ENCODE results near the gene ADD1.
"Not testable (repeated sequence)": the region's sequence is repeated elsewhere in the genome, so short reads cannot be mapped to it uniquely, and the experiment has no call there.

ADD1 gene

DNA sequence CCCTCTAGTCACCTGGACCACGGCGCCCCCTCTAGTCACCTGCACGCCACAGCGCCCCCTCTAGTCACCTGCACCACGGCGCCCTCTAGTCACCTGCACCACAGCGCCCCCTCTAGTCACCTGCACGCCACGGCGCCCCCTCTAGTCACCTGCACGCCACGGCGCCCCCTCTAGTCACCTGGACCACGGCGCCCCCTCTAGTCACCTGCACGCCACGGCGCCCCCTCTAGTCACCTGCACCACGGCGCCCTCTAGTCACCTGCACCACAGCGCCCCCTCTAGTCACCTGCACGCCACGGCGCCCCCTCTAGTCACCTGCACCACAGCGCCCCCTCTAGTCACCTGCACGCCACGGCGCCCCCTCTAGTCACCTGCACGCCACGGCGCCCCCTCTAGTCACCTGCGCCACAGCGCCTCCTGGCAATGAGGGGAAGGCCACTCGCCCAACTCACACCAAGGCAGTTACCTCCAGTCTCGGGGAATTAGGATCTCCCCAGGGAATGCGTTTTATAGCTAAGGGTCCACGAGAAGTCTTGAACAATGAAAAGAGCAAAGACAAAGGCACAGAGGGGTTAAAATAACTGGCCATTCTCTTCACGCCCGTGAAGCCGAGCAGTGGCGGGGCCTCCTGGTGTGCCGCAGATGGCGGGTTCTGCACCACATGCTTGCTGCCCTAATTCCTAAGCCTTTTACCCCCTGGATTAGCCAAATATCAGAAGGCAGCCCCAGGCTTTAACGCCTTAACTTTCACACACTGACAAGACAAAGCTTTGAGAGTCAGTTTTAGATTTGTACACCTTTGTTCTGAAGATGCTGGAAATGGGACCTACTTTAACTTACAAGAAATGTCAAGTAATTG is 111.8 kb downstream of the ADD1 start:
- not testable (repeated sequence) for H3K27me3 ChIP-seq (ENCODE audit: control insufficient read depth in 1 of 2, insufficient read depth in 2 of 2, low read length in 2 of 2); H3K4me1 ChIP-seq (ENCODE audit: insufficient read depth, low read length); H3K9me3 ChIP-seq (ENCODE audit: low read length); H3K9ac ChIP-seq (ENCODE audit: low read length); H3K27ac ChIP-seq (ENCODE audit: low read depth, low read length); H3K4me3 ChIP-seq (ENCODE audit: low read depth in 1 of 2, low read length in 2 of 2)
- H3K36me3 ChIP-seq (ENCODE audit: insufficient read depth, low read length) = peaks cover 57% of the 10 kb centered on the region

DNA sequence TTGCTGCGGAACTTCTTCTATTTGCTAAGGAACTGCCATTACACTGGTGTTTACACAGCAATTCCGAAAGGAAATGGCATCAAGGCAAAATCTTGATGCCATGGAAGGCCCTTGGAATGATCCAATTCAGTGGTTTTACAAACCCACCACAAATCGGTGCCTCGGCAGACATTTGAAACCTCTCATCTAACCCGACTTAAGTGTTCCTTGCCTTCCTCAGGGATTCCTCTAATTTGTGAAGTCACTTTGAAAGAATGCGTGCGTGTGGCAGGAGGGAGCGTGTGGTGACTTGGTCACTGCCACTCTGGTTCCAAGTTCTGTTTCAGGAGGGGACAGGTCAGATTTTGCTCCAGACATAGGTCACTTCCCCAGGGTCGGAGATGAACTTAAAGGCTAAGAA is 114.8 kb downstream of the ADD1 start:
- Histone ChIP-seq H3K4me3 (ENCODE audit: low read depth in 1 of 2, low read length in 2 of 2) (no peak overlapping the region), H3K27ac (ENCODE audit: low read depth, low read length) (no peak overlapping the region), H3K27me3 (ENCODE audit: control insufficient read depth in 1 of 2, insufficient read depth in 2 of 2, low read length in 2 of 2) (no peaks in the 10 kb centered on the region), H3K4me1 (ENCODE audit: insufficient read depth, low read length) (peaks cover 14% of the 10 kb centered on the region), H3K9me3 (ENCODE audit: low read length) (no peaks in the 10 kb centered on the region), H3K9ac (ENCODE audit: low read length) (no peak overlapping the region), H3K36me3 (ENCODE audit: insufficient read depth, low read length) (peaks cover 33% of the 10 kb centered on the region)

DNA sequence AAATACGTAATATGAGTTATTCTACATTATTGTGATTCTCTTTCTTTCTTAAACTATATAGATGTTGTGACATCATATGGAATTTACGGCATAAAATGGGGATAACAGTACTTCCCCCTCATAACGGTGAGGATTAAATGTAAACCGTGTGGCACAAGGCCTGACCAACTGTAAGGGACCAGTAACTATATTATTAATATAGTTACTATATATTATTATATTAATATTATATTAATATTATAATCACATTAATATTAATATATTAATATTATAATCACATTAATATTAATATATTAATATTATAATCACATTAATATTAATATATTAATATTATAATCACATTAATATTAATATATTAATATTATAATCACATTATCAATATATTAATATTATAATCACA is 116.8 kb downstream of the ADD1 start:
- H3K4me3 ChIP-seq (ENCODE audit: low read depth in 1 of 2, low read length in 2 of 2) = not testable (repeated sequence)

DNA sequence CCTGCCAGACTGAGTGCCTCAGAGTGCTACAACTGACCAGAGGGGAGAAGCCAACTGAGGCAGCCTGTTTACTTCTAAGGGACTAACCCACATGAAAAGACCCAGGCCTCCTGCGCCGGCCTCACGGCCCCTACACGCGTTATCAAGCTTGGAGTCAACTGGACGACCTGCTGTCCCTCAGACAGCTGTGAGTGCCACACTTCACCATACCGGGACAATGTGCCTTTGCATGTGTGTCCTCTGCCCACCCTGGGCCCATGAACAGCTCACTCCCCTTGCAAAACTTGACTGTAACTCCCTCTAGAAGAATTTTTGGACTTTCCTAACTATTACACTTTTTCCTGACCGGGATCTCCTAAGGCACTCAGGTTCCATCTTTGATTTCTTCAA is 117.8 kb downstream of the ADD1 start:
- no peak overlapping the region for H3K9ac ChIP-seq (ENCODE audit: low read length)
- H3K4me1 ChIP-seq (ENCODE audit: insufficient read depth, low read length) = peaks cover 25% of the 10 kb centered on the region
- H3K27me3 ChIP-seq (ENCODE audit: control insufficient read depth in 1 of 2, insufficient read depth in 2 of 2, low read length in 2 of 2) = no peaks in the 10 kb centered on the region
- H3K4me3 ChIP-seq (ENCODE audit: low read depth in 1 of 2, low read length in 2 of 2) = peak overlapping the region in 1 of 2 donors; percentile 78
- H3K36me3 ChIP-seq (ENCODE audit: insufficient read depth, low read length) = peaks cover 12% of the 10 kb centered on the region
- H3K9me3 ChIP-seq (ENCODE audit: low read length) = no peaks in the 10 kb centered on the region
- H3K27ac ChIP-seq (ENCODE audit: low read depth, low read length) = no peak overlapping the region

More for the DNA sequence above, 116.8 kb downstream of the ADD1 start:
- not testable (repeated sequence) for H3K27me3 ChIP-seq (ENCODE audit: control insufficient read depth in 1 of 2, insufficient read depth in 2 of 2, low read length in 2 of 2); H3K9ac ChIP-seq (ENCODE audit: low read length); H3K9me3 ChIP-seq (ENCODE audit: low read length); H3K27ac ChIP-seq (ENCODE audit: low read depth, low read length)
- Histone ChIP-seq H3K4me1 (ENCODE audit: insufficient read depth, low read length) (peaks cover 25% of the 10 kb centered on the region), H3K36me3 (ENCODE audit: insufficient read depth, low read length) (peaks cover 21% of the 10 kb centered on the region)

DNA sequence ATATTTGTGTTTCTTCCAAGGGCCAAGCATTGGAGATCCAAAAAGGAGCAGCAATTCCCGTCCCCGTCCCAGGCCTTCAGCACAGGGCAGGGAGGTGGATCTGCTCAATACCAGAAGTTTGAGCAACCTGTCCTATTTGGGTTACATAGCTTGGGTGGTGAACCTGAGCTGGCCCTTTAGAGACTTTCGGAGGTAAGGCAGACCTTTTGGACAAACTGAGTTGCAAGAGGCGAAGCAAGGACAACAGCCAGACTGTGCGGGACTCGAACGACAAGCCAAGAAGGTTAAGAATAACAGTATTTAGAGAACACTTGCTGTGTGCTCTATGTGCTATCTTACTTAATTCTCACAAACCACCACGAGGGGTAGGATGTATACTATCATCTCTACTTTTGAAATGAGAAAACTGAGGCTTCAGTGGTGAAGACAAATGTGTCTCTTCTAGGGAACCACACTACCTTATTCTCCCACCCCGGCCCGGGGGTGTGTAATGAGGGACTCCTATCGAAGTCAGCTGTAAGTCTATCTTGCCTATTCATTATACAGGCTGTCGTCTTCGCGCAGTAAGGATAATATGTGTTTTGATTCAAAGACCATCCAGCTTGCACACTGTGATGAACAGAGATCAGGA is 118.3 kb downstream of the ADD1 start:
- H3K4me3 ChIP-seq (ENCODE audit: low read depth in 1 of 2, low read length in 2 of 2) = peak overlapping the region; percentile 78 to 98

DNA sequence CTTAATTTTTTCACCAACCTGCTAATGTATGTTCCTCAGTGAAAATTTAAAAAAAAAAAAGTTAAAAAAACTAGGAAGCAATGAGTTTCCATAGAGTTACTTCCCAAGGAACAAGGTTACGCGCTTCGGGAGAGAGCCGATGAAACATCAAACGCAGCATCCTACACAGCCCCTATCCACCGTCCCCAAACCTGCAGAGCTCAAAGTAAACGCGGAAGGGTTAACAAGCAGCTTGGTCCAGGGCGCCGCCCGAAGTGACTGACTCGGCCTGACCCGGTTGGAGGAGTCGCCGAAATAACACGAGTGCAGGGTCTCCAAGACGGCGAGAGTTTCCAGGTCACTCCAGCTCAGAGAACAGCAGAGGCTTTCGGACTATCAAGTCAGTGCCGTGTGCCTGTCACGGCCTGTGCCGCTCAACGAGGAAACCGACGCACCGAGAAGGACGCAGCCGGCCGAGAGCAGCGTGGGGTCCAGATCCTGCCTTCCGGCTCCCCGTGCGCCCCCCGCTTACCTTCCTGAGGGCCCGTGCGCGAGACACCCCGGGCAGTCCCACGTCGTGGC is 119.0 kb downstream of the ADD1 start:
- H3K9me3 ChIP-seq (ENCODE audit: low read length) = no peaks in the 10 kb centered on the region
- H3K4me3 ChIP-seq (ENCODE audit: low read depth in 1 of 2, low read length in 2 of 2) = peak overlapping the region; percentile 78 to 98
- peak overlapping the region; percentile 56 for H3K9ac ChIP-seq (ENCODE audit: low read length)
- no peaks in the 10 kb centered on the region for H3K27me3 ChIP-seq (ENCODE audit: control insufficient read depth in 1 of 2, insufficient read depth in 2 of 2, low read length in 2 of 2)
- H3K36me3 ChIP-seq (ENCODE audit: insufficient read depth, low read length) = no peaks in the 10 kb centered on the region
- peak overlapping the region; percentile 93 for H3K27ac ChIP-seq (ENCODE audit: low read depth, low read length)
- H3K4me1 ChIP-seq (ENCODE audit: insufficient read depth, low read length) = peaks cover 25% of the 10 kb centered on the region

More for the DNA sequence above, 118.3 kb downstream of the ADD1 start:
- peak overlapping the region; percentile 56 for H3K9ac ChIP-seq (ENCODE audit: low read length)
- H3K27ac ChIP-seq (ENCODE audit: low read depth, low read length) = peak overlapping the region; percentile 93
- no peaks in the 10 kb centered on the region for H3K9me3 ChIP-seq (ENCODE audit: low read length)
- no peaks in the 10 kb centered on the region for H3K27me3 ChIP-seq (ENCODE audit: control insufficient read depth in 1 of 2, insufficient read depth in 2 of 2, low read length in 2 of 2)
- H3K4me1 ChIP-seq (ENCODE audit: insufficient read depth, low read length) = peaks cover 25% of the 10 kb centered on the region
- peaks cover 7% of the 10 kb centered on the region for H3K36me3 ChIP-seq (ENCODE audit: insufficient read depth, low read length)

DNA sequence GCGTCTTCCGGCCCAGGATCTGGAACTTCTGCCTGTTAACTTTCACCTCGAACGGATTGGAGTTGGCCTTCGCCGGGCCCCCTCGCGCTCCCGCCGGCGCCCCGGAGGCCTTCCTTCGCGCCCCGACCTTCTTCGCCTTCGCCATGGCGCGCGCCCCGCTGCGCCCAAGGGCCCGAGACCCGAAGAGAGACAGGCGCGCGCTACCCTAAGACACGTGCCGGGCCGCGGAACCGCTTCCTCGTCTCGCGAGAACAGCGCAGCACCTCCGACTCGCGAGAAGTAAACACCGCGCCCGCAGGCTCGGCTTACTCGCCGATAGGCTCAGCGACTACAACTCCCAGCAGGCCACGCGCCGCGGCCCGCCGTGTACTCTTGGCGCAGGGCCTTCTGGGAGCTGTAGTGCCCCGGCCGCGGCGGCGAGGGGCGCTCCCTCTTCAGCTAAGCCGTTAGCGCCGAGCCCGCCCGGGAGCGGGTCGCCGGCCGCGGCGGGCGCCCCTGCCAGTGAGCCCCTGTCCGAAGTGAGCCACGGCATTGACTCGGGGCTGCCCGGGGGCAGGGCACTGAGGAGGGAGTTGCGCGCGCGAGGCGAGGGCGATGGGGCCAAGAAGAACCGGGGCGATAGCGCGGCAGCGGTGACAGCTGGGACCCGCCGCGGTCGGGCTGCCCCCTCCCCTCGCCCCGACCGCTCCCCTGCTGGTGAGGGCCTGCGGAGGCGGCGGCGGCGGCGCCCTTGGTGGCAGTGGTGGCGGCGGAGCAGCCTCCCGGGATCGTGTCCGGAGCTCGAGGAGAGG is 119.7 kb downstream of the ADD1 start, which contains the start of the genes GRK4 and NOP14:
Gene GRK4, plus strand, starts transcription at position 397 of the 791 bp plus-strand sequence. CDS start 500 bp downstream, outside the sequence.
Gene NOP14, minus strand, starts transcription at position 232 of the 791 bp plus-strand sequence. Its CDS starts 87 bp downstream, at position 145.
- H3K27me3 ChIP-seq (ENCODE audit: control insufficient read depth in 1 of 2, insufficient read depth in 2 of 2, low read length in 2 of 2) = no peaks in the 10 kb centered on the region
- H3K4me3 ChIP-seq (ENCODE audit: low read depth in 1 of 2, low read length in 2 of 2) = peak within 1 kb of the TSS; percentile 78 to 98
- no peaks in the 10 kb centered on the region for H3K9me3 ChIP-seq (ENCODE audit: low read length)
- H3K4me1 ChIP-seq (ENCODE audit: insufficient read depth, low read length) = peaks cover 25% of the 10 kb centered on the region
- H3K36me3 ChIP-seq (ENCODE audit: insufficient read depth, low read length) = no peaks in the 10 kb centered on the region
- H3K27ac ChIP-seq (ENCODE audit: low read depth, low read length) = peak within 1 kb of the TSS; percentile 93
- peak within 1 kb of the TSS; percentile 76 for H3K9ac ChIP-seq (ENCODE audit: low read length)

DNA sequence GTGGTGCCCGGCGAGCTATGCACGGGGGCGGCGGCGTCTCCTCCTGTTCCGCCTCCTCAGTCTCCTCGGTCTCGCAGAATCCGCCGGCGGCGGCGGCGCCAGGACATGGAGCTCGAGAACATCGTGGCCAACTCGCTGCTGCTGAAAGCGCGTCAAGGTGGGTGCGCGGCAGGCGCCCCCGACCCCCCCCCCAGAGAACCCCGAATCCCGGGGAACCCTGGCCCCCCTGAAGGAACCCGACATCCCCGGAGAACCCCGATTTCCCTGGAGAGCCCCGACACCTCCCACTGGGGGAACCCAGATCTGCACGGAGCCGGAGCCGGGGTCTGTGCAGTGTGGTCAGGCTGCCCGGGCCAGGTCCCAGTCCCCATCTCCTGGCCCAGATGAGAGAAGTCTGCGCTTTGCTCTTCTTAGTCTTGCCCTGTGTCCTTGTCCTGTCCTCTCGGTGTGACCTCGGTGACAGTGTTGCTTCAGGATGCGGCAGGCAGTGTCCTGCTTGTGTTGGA is 120.4 kb downstream of the ADD1 start:
- H3K9ac ChIP-seq (ENCODE audit: low read length) = peak overlapping the region; percentile 76
- no peaks in the 10 kb centered on the region for H3K27me3 ChIP-seq (ENCODE audit: control insufficient read depth in 1 of 2, insufficient read depth in 2 of 2, low read length in 2 of 2)
- no peaks in the 10 kb centered on the region for H3K36me3 ChIP-seq (ENCODE audit: insufficient read depth, low read length)
- H3K27ac ChIP-seq (ENCODE audit: low read depth, low read length) = peak overlapping the region; percentile 93
- peak overlapping the region; percentile 78 to 98 for H3K4me3 ChIP-seq (ENCODE audit: low read depth in 1 of 2, low read length in 2 of 2)
- peaks cover 25% of the 10 kb centered on the region for H3K4me1 ChIP-seq (ENCODE audit: insufficient read depth, low read length)
- H3K9me3 ChIP-seq (ENCODE audit: low read length) = no peaks in the 10 kb centered on the region

DNA sequence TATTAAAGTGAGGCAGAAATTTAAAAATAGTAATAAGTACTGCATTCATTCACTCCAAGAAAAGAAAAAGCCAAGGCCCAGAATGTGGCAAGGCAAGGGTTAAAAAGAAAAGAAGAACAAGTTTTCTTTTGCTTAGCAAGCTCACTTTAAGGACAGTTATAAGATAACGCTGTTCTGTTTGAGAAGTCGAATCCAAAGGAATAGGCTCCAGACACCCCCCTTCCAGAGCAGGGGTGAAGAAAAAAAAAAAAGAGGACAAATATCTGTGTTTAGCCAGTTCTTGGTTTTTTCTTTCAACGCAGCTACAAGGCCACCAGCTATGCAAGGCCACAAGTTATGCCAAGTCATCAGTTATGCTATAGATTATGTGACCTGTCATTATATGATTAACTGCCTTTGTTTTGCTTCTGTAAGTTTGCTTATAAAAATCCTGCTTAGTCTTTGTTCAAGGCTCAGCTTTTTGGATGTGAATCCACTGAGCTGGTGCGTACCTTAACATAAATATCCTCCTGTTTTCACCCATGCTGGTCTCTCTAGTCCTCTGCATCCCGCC is 121.1 kb downstream of the ADD1 start:
- H3K4me3 ChIP-seq (ENCODE audit: low read depth in 1 of 2, low read length in 2 of 2) = peak overlapping the region in 1 of 2 donors; percentile 78

DNA sequence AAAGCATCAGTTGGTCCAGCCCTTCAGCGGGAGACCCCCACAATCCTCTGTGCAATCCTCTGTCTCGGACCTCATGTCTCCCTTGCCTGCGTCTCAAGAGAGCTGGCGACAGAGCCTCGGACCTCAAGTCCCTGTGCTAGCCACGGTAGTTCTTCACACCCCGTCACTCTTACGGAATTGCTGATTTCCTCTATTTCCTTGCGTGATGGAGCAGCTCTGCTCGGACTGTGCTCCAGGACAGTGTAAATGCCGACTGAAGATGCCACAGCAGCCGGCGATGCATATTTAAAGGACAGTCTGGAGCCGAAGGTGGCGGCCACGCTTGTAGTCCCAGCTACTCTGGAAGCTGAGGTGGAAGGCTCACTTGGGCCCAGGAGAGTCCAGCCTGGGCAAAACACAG is 121.6 kb downstream of the ADD1 start:
- Histone ChIP-seq H3K9me3 (ENCODE audit: low read length) (no peaks in the 10 kb centered on the region), H3K36me3 (ENCODE audit: insufficient read depth, low read length) (no peaks in the 10 kb centered on the region), H3K4me3 (ENCODE audit: low read depth in 1 of 2, low read length in 2 of 2) (no peak overlapping the region), H3K27ac (ENCODE audit: low read depth, low read length) (no peak overlapping the region), H3K4me1 (ENCODE audit: insufficient read depth, low read length) (peaks cover 25% of the 10 kb centered on the region), H3K27me3 (ENCODE audit: control insufficient read depth in 1 of 2, insufficient read depth in 2 of 2, low read length in 2 of 2) (no peaks in the 10 kb centered on the region), H3K9ac (ENCODE audit: low read length) (no peak overlapping the region)

More for the DNA sequence above, 121.1 kb downstream of the ADD1 start:
- H3K27me3 ChIP-seq (ENCODE audit: control insufficient read depth in 1 of 2, insufficient read depth in 2 of 2, low read length in 2 of 2) = no peaks in the 10 kb centered on the region
- no peak overlapping the region for H3K27ac ChIP-seq (ENCODE audit: low read depth, low read length)
- H3K4me1 ChIP-seq (ENCODE audit: insufficient read depth, low read length) = peaks cover 25% of the 10 kb centered on the region
- H3K36me3 ChIP-seq (ENCODE audit: insufficient read depth, low read length) = no peaks in the 10 kb centered on the region
- no peaks in the 10 kb centered on the region for H3K9me3 ChIP-seq (ENCODE audit: low read length)
- H3K9ac ChIP-seq (ENCODE audit: low read length) = no peak overlapping the region
